Right ventricle myocardium inferior (tissue), 1 donor: ENCODE measurements around the gene PPP1R13B. TPM values are rescaled to one million over a fixed set of nuclear protein-coding genes. Genes with fewer than 3 reads are reported as not detected.

Experiments used
- ATAC-seq: fragments of 200-7000 bp; cut with Tn5 transposase; one replicate; pipeline ENCODE4 v1.9.1; 2020; ENCODE audit warnings: mild to moderate bottlenecking, moderate library complexity
- DNase-seq: peaks from one replicate; pipeline ENCODE4 v3.0.0; 2021; ENCODE audit errors: missing footprints
- intact Hi-C: fragments of 100-400 bp; cut with DNase I; formaldehyde crosslinking; loops from one replicate; pipeline ENCODE4 v1.11.0; 2022
- total RNA-seq: library from RNA; stranded (reverse); fragmentation: NEBNext Ultra II Directional; extraction: Animal tissue kit (Norgen Biotek cat#: 25700); gene quantifications from one replicate; pipeline ENCODE4 v1.2.1, GENCODE V29; 2021
- donor health status: DM: no; HTN: yes; CAD: no; lungs with severe emphysema.

The PPP1R13B gene
- total RNA-seq, 1 donor from 2014 or later: 101 TPM

DNA sequence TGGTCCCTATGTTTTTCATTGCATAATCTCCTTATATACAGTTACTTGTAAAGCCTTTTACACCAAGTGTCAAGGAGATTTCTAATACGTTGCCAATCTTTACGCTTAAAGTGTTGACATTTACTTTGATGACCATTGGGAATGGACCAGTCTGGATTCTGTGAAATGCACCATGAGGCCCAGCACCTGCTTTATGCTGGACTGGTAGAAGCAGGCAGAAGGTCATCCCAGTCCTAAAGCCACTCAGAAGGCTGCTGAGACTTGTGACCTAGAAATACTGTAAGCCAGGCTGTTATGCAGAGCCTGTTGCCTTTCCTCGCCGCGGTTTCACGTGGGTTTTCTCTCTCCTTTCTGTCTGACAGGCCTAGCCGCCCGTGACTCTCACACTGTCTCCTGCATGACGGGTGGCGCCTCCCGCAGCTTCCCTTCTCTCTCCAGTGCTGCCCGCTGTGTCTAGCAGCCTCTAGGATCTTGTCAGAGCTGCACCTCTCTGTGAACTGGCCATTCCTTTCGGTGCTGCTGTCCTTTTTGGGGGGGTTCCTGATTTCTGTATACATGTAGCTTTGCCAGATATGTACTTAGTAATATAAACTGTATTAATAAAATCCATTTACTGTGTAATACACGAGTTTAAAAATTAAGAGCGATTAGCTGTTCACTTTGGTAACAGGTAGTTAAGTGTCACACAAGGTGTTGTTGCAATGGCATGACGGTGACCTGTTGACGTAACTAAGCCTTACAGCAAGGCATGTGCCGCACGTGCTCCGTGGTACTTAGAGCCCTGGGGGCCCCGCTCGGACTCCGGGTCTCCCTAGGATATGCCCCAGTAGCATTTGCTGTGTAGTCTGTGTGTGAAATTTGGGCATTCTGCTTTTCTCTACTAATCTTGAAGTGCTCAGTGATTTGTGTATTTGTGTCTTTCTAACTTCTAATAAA, 161.8 kb downstream of the PPP1R13B start:
- DNase-seq: no peak
- intact Hi-C loops: no loop called here
- ATAC-seq: no peak

DNA sequence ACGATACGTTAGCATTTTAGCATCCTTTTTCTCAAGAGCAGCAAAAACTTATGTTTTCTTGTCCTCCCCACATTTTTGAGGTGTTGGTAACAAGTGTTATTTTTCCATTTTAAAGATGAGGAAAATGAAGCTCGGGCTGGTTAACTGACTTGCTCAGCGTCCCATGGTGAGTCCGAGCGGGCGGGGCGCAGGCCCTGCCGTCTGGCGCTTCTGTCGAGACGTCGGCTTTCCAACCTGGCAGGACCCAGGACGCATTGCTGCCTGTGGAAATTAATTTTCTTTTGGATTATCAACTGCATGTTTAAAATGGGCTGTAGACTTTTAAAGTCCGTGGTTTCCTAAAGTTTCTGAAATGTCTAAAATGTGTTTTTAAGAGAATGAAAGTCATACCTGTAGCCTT, 162.5 kb downstream of the PPP1R13B start:
- intact Hi-C loops: no loop called here
- ATAC-seq: no peak
- no peak for DNase-seq

DNA sequence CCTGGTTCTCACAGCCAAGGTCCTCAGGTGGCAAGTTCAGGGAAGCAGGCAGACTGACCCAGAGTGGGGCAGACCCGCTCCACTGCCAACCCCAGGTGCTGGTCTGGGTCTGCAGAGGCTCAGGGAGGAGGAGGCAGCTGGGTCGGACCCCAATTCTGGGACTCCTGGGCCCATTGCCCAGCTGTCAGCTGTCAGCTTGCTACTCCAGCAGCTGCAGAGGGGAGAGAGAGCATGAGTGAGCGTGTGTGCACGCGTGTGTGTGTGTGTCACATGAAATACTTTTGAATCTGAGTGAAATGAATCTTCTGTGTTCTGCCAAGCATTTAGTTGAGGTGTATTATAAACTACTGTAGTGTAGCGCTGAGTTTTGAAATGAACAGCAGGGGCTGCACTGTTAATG, 162.9 kb downstream of the PPP1R13B start:
- DNase-seq (no peak), ATAC-seq (peak; percentile 20)
- intact Hi-C loops: no loop called here

Other genes starting within 250 kb of the PPP1R13B start
- 151 TPM for gene KLC1, start 218.4 kb downstream of the PPP1R13B start, total RNA-seq
- 2.8 TPM for gene XRCC3, start 132.1 kb downstream of the PPP1R13B start, total RNA-seq
- gene ZFYVE21, start 131.8 kb downstream of the PPP1R13B start, total RNA-seq: 46.9 TPM
- gene TDRD9, start 80.9 kb upstream of the PPP1R13B start, total RNA-seq: 2.5 TPM
- 25.1 TPM for gene RD3L, start 95.0 kb upstream of the PPP1R13B start, total RNA-seq
- 27.5 TPM for gene ASPG, start 238.1 kb upstream of the PPP1R13B start, total RNA-seq